ENCODE measurements around the gene HJURP. TPM values are rescaled to one million over a fixed set of nuclear protein-coding genes. Genes with fewer than 3 reads are reported as not detected.

The HJURP gene, protein sequence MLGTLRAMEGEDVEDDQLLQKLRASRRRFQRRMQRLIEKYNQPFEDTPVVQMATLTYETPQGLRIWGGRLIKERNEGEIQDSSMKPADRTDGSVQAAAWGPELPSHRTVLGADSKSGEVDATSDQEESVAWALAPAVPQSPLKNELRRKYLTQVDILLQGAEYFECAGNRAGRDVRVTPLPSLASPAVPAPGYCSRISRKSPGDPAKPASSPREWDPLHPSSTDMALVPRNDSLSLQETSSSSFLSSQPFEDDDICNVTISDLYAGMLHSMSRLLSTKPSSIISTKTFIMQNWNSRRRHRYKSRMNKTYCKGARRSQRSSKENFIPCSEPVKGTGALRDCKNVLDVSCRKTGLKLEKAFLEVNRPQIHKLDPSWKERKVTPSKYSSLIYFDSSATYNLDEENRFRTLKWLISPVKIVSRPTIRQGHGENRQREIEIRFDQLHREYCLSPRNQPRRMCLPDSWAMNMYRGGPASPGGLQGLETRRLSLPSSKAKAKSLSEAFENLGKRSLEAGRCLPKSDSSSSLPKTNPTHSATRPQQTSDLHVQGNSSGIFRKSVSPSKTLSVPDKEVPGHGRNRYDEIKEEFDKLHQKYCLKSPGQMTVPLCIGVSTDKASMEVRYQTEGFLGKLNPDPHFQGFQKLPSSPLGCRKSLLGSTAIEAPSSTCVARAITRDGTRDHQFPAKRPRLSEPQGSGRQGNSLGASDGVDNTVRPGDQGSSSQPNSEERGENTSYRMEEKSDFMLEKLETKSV
- 1.9 and 2.4 TPM in 2 replicates for total RNA-seq

DNA sequence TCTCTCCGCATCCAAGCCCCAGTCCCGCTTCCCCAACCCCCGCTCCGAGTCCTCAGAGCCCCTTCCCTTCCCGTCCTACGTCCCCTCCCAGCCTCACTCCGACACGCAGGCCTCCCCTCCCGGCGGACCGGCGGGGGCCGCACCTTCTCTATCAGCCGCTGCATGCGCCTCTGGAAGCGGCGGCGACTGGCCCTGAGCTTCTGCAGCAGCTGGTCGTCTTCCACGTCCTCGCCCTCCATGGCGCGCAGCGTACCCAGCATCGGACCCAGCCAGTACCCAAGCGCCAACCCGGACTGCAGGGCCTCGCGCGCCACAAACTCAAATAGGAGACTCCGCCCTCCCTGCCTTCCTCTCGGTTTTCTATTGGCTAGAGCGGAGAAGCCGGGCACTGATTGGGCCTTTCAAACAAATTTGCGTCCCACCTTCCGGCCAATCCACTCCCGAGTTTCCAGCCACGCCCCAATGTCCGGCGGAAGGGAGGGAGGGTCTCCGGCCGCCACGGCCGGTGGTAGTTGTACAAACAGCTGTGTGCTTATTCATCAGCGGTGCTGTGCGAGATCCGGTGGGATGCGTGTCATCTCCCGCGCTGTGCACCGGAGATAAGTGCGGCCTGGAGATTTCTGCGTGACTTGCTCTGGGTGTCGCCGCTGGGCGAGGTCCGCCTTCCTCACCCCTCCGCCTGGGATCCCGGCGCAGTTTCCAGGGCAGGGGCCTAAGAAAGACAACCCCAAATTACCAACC is at the start of gene HJURP:
Gene HJURP (minus strand): TSS at position 295 of the 741 bp plus-strand sequence. CDS start 35 bp downstream, at position 260.

DNA sequence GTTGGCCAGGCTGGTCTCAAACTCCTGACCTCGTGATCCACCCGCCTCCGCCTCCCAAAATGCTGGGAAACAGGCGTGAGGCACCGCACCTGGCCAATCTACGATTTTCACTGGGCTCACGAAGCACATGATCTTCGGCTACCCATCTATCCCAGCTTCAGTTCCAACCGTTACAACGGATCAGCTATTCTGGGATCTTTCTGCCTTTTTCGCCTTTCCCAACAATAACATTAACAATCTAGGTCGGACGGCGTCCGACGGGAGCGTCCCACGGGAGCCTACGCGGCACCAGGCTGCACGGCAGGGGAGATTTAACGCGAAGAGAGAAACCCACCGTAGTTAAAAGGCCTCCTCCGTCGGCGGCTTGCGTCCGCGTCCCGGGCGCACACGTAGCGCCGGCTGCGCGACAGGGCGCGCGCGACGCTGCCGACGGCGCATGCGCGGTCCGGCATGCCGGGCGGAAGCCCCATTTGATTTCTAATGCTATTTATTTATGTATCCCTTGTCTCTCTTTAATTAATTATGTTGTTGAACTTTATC is 13.7 kb upstream of the HJURP start, which contains the start of gene MSL3B:
Gene MSL3B (minus strand): TSS at position 394 of the 540 bp plus-strand sequence.

Other genes starting within 250 kb of the HJURP start
- gene UGT1A8, start 236.9 kb downstream of the HJURP start, total RNA-seq = 0.37 and 0.71 TPM in 2 replicates
- 0.43 and 0.83 TPM in 2 replicates for gene UGT1A10, start 218.1 kb downstream of the HJURP start, total RNA-seq
- gene UGT1A9, start 182.6 kb downstream of the HJURP start, total RNA-seq = under 0.01 TPM in 1 of 2 replicates, not detected in the other
- gene UGT1A7, start 172.6 kb downstream of the HJURP start, total RNA-seq = 0.28 and 0.46 TPM in 2 replicates
- gene UGT1A6, start 161.6 kb downstream of the HJURP start, total RNA-seq = 0.09 and 0.28 TPM in 2 replicates
- gene UGT1A5, start 141.6 kb downstream of the HJURP start, total RNA-seq = not detected in 2 replicates
- not detected in 2 replicates for gene UGT1A4, start 135.8 kb downstream of the HJURP start, total RNA-seq
- gene UGT1A3, start 125.5 kb downstream of the HJURP start, total RNA-seq = not detected in 2 replicates
- gene UGT1A1, start 94.3 kb downstream of the HJURP start, total RNA-seq = not detected in 2 replicates
- under 0.01 and 0.14 TPM in 2 replicates for gene MROH2A, start 76.2 kb downstream of the HJURP start, total RNA-seq
- under 0.01 TPM in 1 of 2 replicates, not detected in the other for gene TRPM8, start 62.8 kb upstream of the HJURP start, total RNA-seq
- not detected in 2 replicates for gene SPP2, start 196.2 kb upstream of the HJURP start, total RNA-seq